K562 (cell line): ENCODE measurements around the gene UNC119B. TPM values are rescaled to one million over a fixed set of nuclear protein-coding genes. Genes with fewer than 3 reads are reported as not detected.

Source experiments
- ATAC-seq: fragments of 200-7000 bp; cut with Tn5 transposase; 3 replicates; pipeline ENCODE4 v1.9.1; 2020; ENCODE audit warnings: moderate library complexity
- BruUV-seq: library from RNA; stranded (reverse); fragments of 400-500 nt; replicated peaks from 2 replicates; lab custom pipeline; 2021; lab: Mats Ljungman, UMichigan
- CTCF ChIA-PET: fragments of 300-600 bp; formaldehyde crosslinking; extraction: SDS; loops from one replicate; lab custom pipeline; 2021; ENCODE audit warnings: low intra/inter-chr PET ratio; lab: Yijun Ruan, JAX
- POLR2A ChIA-PET: fragments of 300-600, 350-650 bp; sonication (Branson Sonifier 250); formaldehyde crosslinking; extraction: SDS; loops from one replicate; lab custom pipeline; 2021; ENCODE audit warnings: antibody characterized with exemption, inconsistent platforms; lab: Yijun Ruan, JAX
- DNase-seq, 4 experiments: peaks; one replicate each; pipeline versions ENCODE4 v3.0.0 to v3.0.0-alpha.2; 2011 to 2018; ENCODE audit warnings: low spot score in 3 of 4, mixed read lengths in 3 of 4; ENCODE audit errors: extremely low read depth in 1 of 4
- FAIRE-seq: peaks from 2 replicates; lab custom pipeline; 2011; peaks lifted over from hg19 to GRCh38; lab: Jason Lieb, UNC
- H2AFZ ChIP-seq: 2 replicates; pipeline ENCODE4 v1.6.0; 2011; ENCODE audit warnings: low read depth, low read length, control low read depth, inconsistent platforms
- H3K27ac ChIP-seq: fragments of 200-600 bp; 3 replicates; pipeline ENCODE4 v1.8.0; 2011; ENCODE audit warnings: low read depth, mild to moderate bottlenecking, control low read depth, inconsistent platforms, low read length, moderate library complexity, mixed read lengths; ENCODE audit errors: extremely low read depth
- H3K27me3 ChIP-seq, 2 experiments: fragments of 300-600 bp in 1 of 2; 2 replicates in 1 of 2; 3 replicates in 1 of 2; pipeline versions ENCODE4 v1.6.0 to v1.8.0; 2011; ENCODE audit warnings: inconsistent platforms in 2 of 2, low read length in 2 of 2, mild to moderate bottlenecking in 1 of 2, mixed read lengths in 1 of 2, moderate library complexity in 1 of 2; ENCODE audit not compliant: control insufficient read depth in 2 of 2, insufficient read depth in 2 of 2
- H3K36me3 ChIP-seq: fragments of 300-600 bp; 3 replicates; pipeline ENCODE4 v1.8.0; 2011; ENCODE audit warnings: mild to moderate bottlenecking, low read length, inconsistent platforms; ENCODE audit not compliant: control insufficient read depth, insufficient read depth
- H3K4me1 ChIP-seq, 2 experiments: fragments of 200-600 bp in 1 of 2; replicated peaks in 1 of 2; 2 replicates in 1 of 2; 3 replicates in 1 of 2; pipeline versions ENCODE4 v1.5.1 to v1.8.0; 2011; ENCODE audit warnings: inconsistent platforms in 2 of 2, low read length in 2 of 2, mild to moderate bottlenecking in 1 of 2, mixed read lengths in 1 of 2, moderate library complexity in 1 of 2; ENCODE audit not compliant: control insufficient read depth in 2 of 2, insufficient read depth in 2 of 2
- H3K4me2 ChIP-seq: 2 replicates; pipeline ENCODE4 v1.6.1; 2011; ENCODE audit warnings: low read length, control low read depth, inconsistent platforms, mixed read lengths; ENCODE audit not compliant: insufficient read depth
- H3K4me3 ChIP-seq: fragments of 200-600 bp; sonication (generic), shearing (Covaris generic); 2 replicates; pipeline ENCODE4 v1.5.1; 2016; ENCODE audit warnings: control low read depth, inconsistent platforms
- H3K79me2 ChIP-seq: fragments of 200-600 bp; 3 replicates; pipeline ENCODE4 v1.8.0; 2011; ENCODE audit warnings: low read length, inconsistent platforms; ENCODE audit not compliant: control insufficient read depth, insufficient read depth
- H3K9ac ChIP-seq, 2 experiments: 2 replicates each; pipeline versions ENCODE4 v1.6.0 to v1.6.1; 2011; ENCODE audit warnings: low read depth in 2 of 2, low read length in 2 of 2, control low read depth in 1 of 2, inconsistent platforms in 1 of 2, mild to moderate bottlenecking in 1 of 2, mixed read lengths in 1 of 2; ENCODE audit not compliant: insufficient read depth in 1 of 2
- H3K9me1 ChIP-seq: one replicate; pipeline ENCODE4 v1.6.0; 2011; ENCODE audit warnings: inconsistent platforms, mild to moderate bottlenecking, low read length, moderate library complexity; ENCODE audit not compliant: control insufficient read depth, insufficient read depth
- H3K9me3 ChIP-seq: replicated peaks from 2 replicates; pipeline ENCODE4 v1.5.1; 2011; ENCODE audit warnings: low read depth, low read length, inconsistent platforms; ENCODE audit not compliant: control insufficient read depth, insufficient read depth
- H4K20me1 ChIP-seq: replicated peaks from 2 replicates; pipeline ENCODE4 v1.6.1; 2011; ENCODE audit warnings: low read length, inconsistent platforms, mixed read lengths; ENCODE audit not compliant: control insufficient read depth, insufficient read depth
- AFF1 ChIP-seq, 2 experiments: fragments of 450-650 bp; IDR thresholded peaks; 2 replicates each; pipeline ENCODE4 v1.6.1; 2018; ENCODE audit warnings: mild to moderate bottlenecking in 2 of 2, low read depth in 1 of 2; ENCODE audit not compliant: partially characterized antibody in 2 of 2
- ETV5 ChIP-seq: sonication (generic); formaldehyde crosslinking; IDR thresholded peaks from 2 replicates; pipeline ENCODE4 v1.4.0; 2020; ENCODE audit warnings: low read depth, mild to moderate bottlenecking, missing genetic modification reagents
- LEF1 ChIP-seq: fragments of 450-650 bp; IDR thresholded peaks from 2 replicates; pipeline ENCODE4 v1.6.1; 2016; ENCODE audit warnings: mild to moderate bottlenecking
- PML ChIP-seq: IDR thresholded peaks from 2 replicates; pipeline ENCODE4 v1.6.1; 2012; ENCODE audit warnings: low read length, inconsistent platforms
- SP2 ChIP-seq: IDR thresholded peaks from 2 replicates; pipeline ENCODE4 v1.6.1; 2011; ENCODE audit warnings: mild to moderate bottlenecking, low read depth, low read length, moderate library complexity; ENCODE audit not compliant: poor library complexity, severe bottlenecking; ENCODE audit errors: extremely low read depth
- ZNF740 ChIP-seq, 3 experiments: fragments of 200-800 bp in 1 of 3; sonication (Bioruptor generic) in 1 of 3; sonication (generic) in 1 of 3; formaldehyde crosslinking in 1 of 3; IDR thresholded peaks; 2 replicates each; pipeline versions ENCODE4 v1.6.1 to v1.8.0; 2016 to 2022; ENCODE audit warnings: mild to moderate bottlenecking in 2 of 3, missing compliant biosample characterization in 2 of 3, missing genetic modification characterization in 2 of 3, missing genetic modification reagents in 1 of 3
- WGBS: fragments of 100-300 bp; shearing (Covaris generic); methylation state at CpG from one replicate; pipeline ENCODE4 v1.1.6; 2016; ENCODE audit warnings: low coverage, mixed read lengths; ENCODE audit not compliant: insufficient coverage; ENCODE audit errors: missing lambda C conversion rate; 5-methylcytosine and 5-hydroxymethylcytosine counted together
- in situ Hi-C: fragments of 300-500 bp; cut with MboI; formaldehyde crosslinking; loops from 4 replicates; pipeline ENCODE4 v1.15.0; 2018; ENCODE audit warnings: inconsistent platforms, mixed read lengths
- intact Hi-C: fragments of 100-400 bp; cut with micrococcal nuclease; formaldehyde crosslinking; loops from 2 replicates; pipeline ENCODE4 v1.14.2; 2022
- polyA plus RNA-seq, 8 experiments: library from polyadenylated mRNA; depleted of rRNA in 4 of 8; stranded (reverse) in 5 of 8; unstranded in 3 of 8; fragments of >200 nt; fragmentation: Nextera tagmentation in 2 of 8; fragmentation: Illumina TruSeq in 1 of 8; extraction: Ambion mirVana in 2 of 8; extraction: Trizol in 1 of 8; gene quantifications; 2 replicates each; pipeline versions ENCODE4 v1.2.1 to v1.2.3, GENCODE V29; 2011 to 2014; ENCODE audit warnings: inconsistent platforms in 1 of 8, missing spikeins in 1 of 8
- total RNA-seq, 7 experiments: library from RNA; depleted of rRNA in 6 of 7; stranded (reverse); fragments of >200 nt in 6 of 7; fragmentation: Illumina TruSeq in 2 of 7; extraction: Trizol in 2 of 7; gene quantifications; 2 replicates each; pipeline versions ENCODE4 v1.2.1 to v1.2.3, GENCODE V29; 2011 to 2021; ENCODE audit warnings: low replicate concordance in 1 of 7
- TF ChIP-seq, protein P1 (sequence below), 2 experiments: fragments of 450-650 bp; conservative IDR thresholded peaks; 2 replicates each; pipeline ENCODE4 v1.6.1; 2017; ENCODE audit warnings: mild to moderate bottlenecking in 2 of 2, moderate library complexity in 2 of 2
- TF ChIP-seq, protein P2 (sequence below), 2 experiments: IDR thresholded peaks; 2 replicates each; pipeline ENCODE4 v1.6.1; 2011; ENCODE audit warnings: borderline replicate concordance in 1 of 2, control low read depth in 1 of 2, low read depth in 1 of 2, low read length in 1 of 2, mild to moderate bottlenecking in 1 of 2, mixed read lengths in 1 of 2, moderate library complexity in 1 of 2; ENCODE audit not compliant: insufficient read depth in 1 of 2, insufficient read length in 1 of 2, poor library complexity in 1 of 2, severe bottlenecking in 1 of 2; ENCODE audit errors: extremely low read depth in 1 of 2

Gene UNC119B
- total and polyA plus RNA-seq, 9 of the 15 experiments (the other 6 are each of a cell fraction or from before 2014, with no cell fraction given), result 4.0 to 34.5 (median 15.1) TPM

DNA sequence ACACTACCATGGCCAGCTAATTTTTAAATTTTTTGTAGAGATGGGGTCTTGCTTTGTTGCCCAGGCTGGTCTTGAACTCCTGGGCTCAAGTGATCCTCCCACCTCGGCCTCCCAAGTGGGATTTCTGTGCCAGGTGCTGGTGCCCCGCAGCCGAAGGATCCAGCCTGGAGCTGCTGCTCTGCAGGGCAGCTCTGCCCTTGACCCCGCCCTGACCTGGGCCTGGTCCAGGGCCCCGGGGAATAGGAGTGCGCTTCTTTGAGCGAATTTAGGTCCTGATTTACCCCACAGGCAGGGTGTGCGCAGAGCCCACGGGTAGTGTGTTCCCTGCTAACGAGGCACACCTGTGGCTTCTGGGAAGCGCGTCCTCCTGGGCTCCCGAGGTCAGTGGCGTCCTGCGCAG lies 30.6 kb downstream of the UNC119B start:
- Histone ChIP-seq H3K4me2 (no peak overlapping the region), H3K27ac (no peak overlapping the region), H3K4me1 (peaks cover 0 to 16% of the 10 kb centered on the region in 2 experiments; a peak in 2 of 5 replicates), H3K9me3 (no peaks in the 10 kb centered on the region), H3K9ac (no peak overlapping the region; a peak in 1 of 4 replicates), H3K27me3 (no peaks in the 10 kb centered on the region), H2AFZ (no peak overlapping the region), H3K4me3 (no peak overlapping the region), H3K9me1 (no peaks in the 10 kb centered on the region), H3K36me3 (peaks cover 9% of the 10 kb centered on the region; the same call in 1 of the 3 replicates), H3K79me2 (no peaks in the 10 kb centered on the region), H4K20me1 (0 out of 2 replicates have a peak, but pooled peaks cover 5% of the 10 kb centered on the region)
- CTCF ChIA-PET, result no interaction called here
- DNase-seq (no peak), FAIRE-seq (no peak), ATAC-seq (no peak)
- in situ Hi-C loops, result no loop called here
- BruUV-seq, result no TSS peak
- POLR2A ChIA-PET, result interaction anchor here (0.8 to 0.9 kb wide), 2 partner anchors 10 to 11 kb away, joined by 3 read pairs; no protein-coding TSS in a partner anchor
- intact Hi-C loops, result no loop called here
- 82% methylated on average over 8 of the region's 15 CpGs for whole genome bisulfite sequencing
- no peak for TF ChIP-seq ETV5 (CRISPR knock-in tag)
- TF ChIP-seq AFF1 (IDR thresholded peaks at IDR 0.05; ENCODE audit: low read depth in 1 of 2, partially characterized antibody in 2 of 2), result no peak
- TF ChIP-seq SP2, result no peak
- TF ChIP-seq PML, result no peak
- TF ChIP-seq ZNF740 (CRISPR knock-in tag; IDR thresholded peaks at IDR 0.05), result no peak
- no peak for TF ChIP-seq ZNF740 (tag; IDR thresholded peaks at IDR 0.05)
- TF ChIP-seq, protein P1, sequence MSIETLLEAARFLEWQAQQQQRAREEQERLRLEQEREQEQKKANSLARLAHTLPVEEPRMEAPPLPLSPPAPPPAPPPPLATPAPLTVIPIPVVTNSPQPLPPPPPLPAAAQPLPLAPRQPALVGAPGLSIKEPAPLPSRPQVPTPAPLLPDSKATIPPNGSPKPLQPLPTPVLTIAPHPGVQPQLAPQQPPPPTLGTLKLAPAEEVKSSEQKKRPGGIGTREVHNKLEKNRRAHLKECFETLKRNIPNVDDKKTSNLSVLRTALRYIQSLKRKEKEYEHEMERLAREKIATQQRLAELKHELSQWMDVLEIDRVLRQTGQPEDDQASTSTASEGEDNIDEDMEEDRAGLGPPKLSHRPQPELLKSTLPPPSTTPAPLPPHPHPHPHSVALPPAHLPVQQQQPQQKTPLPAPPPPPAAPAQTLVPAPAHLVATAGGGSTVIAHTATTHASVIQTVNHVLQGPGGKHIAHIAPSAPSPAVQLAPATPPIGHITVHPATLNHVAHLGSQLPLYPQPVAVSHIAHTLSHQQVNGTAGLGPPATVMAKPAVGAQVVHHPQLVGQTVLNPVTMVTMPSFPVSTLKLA (conservative IDR thresholded peaks at IDR 0.05), result no peak
- no peak for TF ChIP-seq LEF1
- TF ChIP-seq, protein P2, sequence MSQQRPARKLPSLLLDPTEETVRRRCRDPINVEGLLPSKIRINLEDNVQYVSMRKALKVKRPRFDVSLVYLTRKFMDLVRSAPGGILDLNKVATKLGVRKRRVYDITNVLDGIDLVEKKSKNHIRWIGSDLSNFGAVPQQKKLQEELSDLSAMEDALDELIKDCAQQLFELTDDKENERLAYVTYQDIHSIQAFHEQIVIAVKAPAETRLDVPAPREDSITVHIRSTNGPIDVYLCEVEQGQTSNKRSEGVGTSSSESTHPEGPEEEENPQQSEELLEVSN (IDR thresholded peaks at IDR 0.05; ENCODE audit: borderline replicate concordance in 1 of 2, extremely low read depth in 1 of 2, insufficient read depth in 1 of 2, insufficient read length in 1 of 2, low read depth in 1 of 2, low read length in 1 of 2, poor library complexity in 1 of 2, severe bottlenecking in 1 of 2), result no peak
